Measurements from ENCODE around the gene ZNF708.
"Not testable (repeated sequence)": the region's sequence is repeated elsewhere in the genome, so short reads cannot be mapped to it uniquely, and the experiment has no call there.

ZNF708 gene

DNA sequence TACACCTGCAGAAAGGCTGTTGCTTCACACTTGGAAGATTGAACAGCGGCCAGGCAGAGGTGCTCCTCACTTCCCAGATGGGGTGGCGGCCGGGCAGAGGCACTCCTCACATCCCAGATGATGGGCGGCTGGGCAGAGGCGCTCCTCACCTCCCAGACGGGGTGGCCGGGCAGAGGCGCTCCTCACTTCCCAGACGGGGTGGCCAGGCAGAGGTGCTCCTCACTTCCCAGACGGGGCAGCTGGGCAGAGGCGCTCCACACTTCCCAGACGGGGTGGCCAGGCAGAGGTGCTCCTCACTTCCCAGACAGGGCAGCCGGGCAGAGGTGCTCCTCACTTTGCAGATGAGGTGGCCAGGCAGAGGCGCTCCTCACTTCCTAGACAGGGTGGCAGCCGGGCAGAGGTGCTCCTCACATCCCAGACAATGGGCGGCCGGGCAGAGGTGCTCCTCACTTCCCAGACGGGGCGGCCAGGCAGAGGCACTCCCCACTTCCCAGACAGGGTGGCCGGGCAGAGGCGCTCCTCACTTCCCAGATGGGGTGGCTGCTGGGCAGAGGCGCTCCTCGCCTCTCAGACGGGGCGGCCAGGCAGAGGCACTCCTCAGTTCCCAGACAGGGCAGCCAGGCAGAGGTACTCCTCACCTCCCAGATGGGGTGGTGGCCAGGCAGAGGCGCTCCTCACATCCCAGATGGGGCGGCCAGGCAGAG is 69.6 kb downstream of the ZNF708 start:
- not testable (repeated sequence) for DNase-seq

DNA sequence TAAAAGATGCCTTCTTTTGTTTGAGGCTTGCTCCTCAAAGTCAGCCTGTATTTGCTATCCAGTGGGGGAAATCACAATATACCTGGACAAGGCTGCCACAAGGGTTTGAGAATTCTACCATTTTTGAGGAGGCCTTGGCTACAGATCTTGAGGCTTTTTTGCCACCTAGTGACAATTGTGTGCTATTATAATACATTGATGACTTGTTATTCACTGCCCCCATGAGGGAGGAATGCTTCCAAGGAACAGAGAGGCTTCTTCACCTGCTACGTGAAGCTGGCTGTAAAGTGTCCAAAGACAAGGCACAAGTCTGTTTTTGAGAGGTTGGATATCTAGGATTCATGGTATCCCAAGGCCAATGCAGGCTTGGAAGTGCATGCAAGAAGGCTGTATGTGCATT is 72.5 kb downstream of the ZNF708 start:
- no peak for DNase-seq
